Stimulated activated CD8-positive, alpha-beta memory T cell treated with anti-CD3 and anti-CD28 coated beads, Interleukin-7, amount 100 ng/mL, for 48 hours (primary cell): ENCODE results near the gene DGKK.
"Not testable (repeated sequence)": the region's sequence is repeated elsewhere in the genome, so short reads cannot be mapped to it uniquely, and the experiment has no call there.

Experiments used
- DNase-seq, 2 donors: peaks; one replicate each; pipeline ENCODE4 v3.0.0-alpha.2; 2020; ENCODE audit warnings: low read depth in 1 of 2; ENCODE audit errors: extremely low read depth in 1 of 2

DGKK gene

GRCh38 chrX:50432829-50433289 lies 37.8 kb downstream of the DGKK start:
- DNase-seq: no peak

- DNase-seq: no peak
Observed at GRCh38 chrX:50431623-50432022, 39.0 kb downstream of the DGKK start.

GRCh38 chrX:50430917-50431575 lies 39.6 kb downstream of the DGKK start:
- no peak for DNase-seq

- DNase-seq: no peak
Observed at GRCh38 chrX:50428174-50428573, 42.5 kb downstream of the DGKK start.

GRCh38 chrX:50407976-50408375 lies 62.6 kb downstream of the DGKK start:
- no peak for DNase-seq

- no peak for DNase-seq
Observed at GRCh38 chrX:50403903-50404302, 66.7 kb downstream of the DGKK start.

GRCh38 chrX:50402886-50403285 lies 67.7 kb downstream of the DGKK start:
- DNase-seq: no peak

GRCh38 chrX:50393902-50394301 lies 76.7 kb downstream of the DGKK start:
- DNase-seq: no peak

GRCh38 chrX:50386520-50386919 lies 84.1 kb downstream of the DGKK start:
- no peak for DNase-seq

GRCh38 chrX:50381729-50382415 lies 88.8 kb downstream of the DGKK start:
- no peak for DNase-seq

GRCh38 chrX:50375481-50376267 lies 95.0 kb downstream of the DGKK start:
- no peak for DNase-seq

GRCh38 chrX:50372966-50373365 lies 97.7 kb downstream of the DGKK start:
- no peak for DNase-seq

- DNase-seq: no peak
Observed at GRCh38 chrX:50343917-50344316, 126.7 kb downstream of the DGKK start.

- DNase-seq: no peak
Observed at GRCh38 chrX:50333308-50333707, 137.3 kb downstream of the DGKK start.

GRCh38 chrX:50332668-50333067 lies 138.0 kb downstream of the DGKK start:
- DNase-seq: not testable (repeated sequence)

GRCh38 chrX:50327235-50327634 lies 143.4 kb downstream of the DGKK start:
- no peak for DNase-seq
